ENCODE results near the gene HSPB8. TPM values are rescaled to one million over a fixed set of nuclear protein-coding genes. Genes with fewer than 3 reads are reported as not detected.
A peak's percentile ranks its signal among the peaks of the same experiment; 100 is the strongest.

Gene HSPB8
- total RNA-seq, 1 donor = 2.9 TPM

- Histone ChIP-seq H3K4me2 (ENCODE audit: insufficient read depth, low read length) (peak overlapping the region; percentile 67), H3K27ac (ENCODE audit: low read depth, low read length) (no peak overlapping the region)
- no peak for DNase-seq (ENCODE audit: insufficient read length, low spot score, missing footprints)
These were observed 24.3 kb upstream of the HSPB8 start for GRCh38 chr12:119154435-119154818.

DNA sequence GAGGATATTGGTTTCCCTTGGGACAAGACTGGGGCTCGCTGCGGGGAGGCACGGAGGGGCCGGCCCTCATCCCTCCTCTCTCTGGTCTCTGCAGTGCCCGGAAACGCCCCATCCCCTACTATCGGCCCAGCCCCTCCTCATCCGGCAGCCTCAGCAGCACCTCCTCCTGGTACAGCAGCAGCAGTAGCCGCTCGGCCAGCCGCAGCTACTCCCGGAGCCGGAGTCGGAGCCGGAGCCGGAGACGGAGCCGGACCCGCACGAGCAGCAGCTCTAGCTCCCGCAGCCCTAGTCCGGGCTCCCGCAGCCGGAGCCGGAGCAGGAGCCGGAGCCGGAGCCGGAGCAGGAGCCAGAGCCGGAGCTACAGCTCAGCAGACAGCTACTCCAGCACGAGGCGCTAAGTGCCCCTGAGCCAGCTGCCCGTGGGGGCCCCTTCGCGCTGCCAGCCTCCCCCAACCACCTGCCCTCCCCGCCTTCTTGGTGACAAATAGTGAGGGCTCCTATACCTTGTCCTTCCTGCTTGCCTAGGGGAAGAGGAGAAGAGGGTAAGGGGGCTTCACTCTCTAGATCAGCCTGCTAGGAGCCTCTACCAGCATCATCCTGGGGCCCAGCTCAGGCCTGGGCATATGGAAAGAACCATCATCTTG, 22.2 kb upstream of the HSPB8 start:
- Histone ChIP-seq H3K4me1 (ENCODE audit: insufficient read depth, low read length) (no peaks in the 10 kb centered on the region), H4K20me1 (ENCODE audit: insufficient read depth, low read length) (no peaks in the 10 kb centered on the region), H3K27ac (ENCODE audit: low read depth, low read length) (no peak overlapping the region), H3K79me2 (ENCODE audit: insufficient read depth, low read length) (no peaks in the 10 kb centered on the region), H3K27me3 (ENCODE audit: insufficient read depth, low read length) (no peaks in the 10 kb centered on the region), H3K36me3 (ENCODE audit: insufficient read depth, low read length) (no peaks in the 10 kb centered on the region), H3K9me3 (ENCODE audit: low read depth, low read length) (no peaks in the 10 kb centered on the region), H2AFZ (ENCODE audit: low read length) (no peak overlapping the region), H3K4me3 (ENCODE audit: insufficient read depth, low read length) (no peak overlapping the region), H3K4me2 (ENCODE audit: insufficient read depth, low read length) (no peak overlapping the region)
- no peak for DNase-seq (ENCODE audit: insufficient read length, low spot score, missing footprints)
- TF ChIP-seq CTCF (IDR thresholded peaks at IDR 0.05; ENCODE audit: extremely low read depth, low read depth, low read length) = no peak

More at GRCh38 chr12:119154435-119154818, 24.3 kb upstream of the HSPB8 start:
- TF ChIP-seq CTCF (IDR thresholded peaks at IDR 0.05; ENCODE audit: extremely low read depth, low read depth, low read length) = no peak
- H3K36me3 ChIP-seq (ENCODE audit: insufficient read depth, low read length) = no peaks in the 10 kb centered on the region
- no peaks in the 10 kb centered on the region for H4K20me1 ChIP-seq (ENCODE audit: insufficient read depth, low read length)
- H3K27me3 ChIP-seq (ENCODE audit: insufficient read depth, low read length) = no peaks in the 10 kb centered on the region
- H3K4me3 ChIP-seq (ENCODE audit: insufficient read depth, low read length) = no peak overlapping the region
- no peaks in the 10 kb centered on the region for H3K9me3 ChIP-seq (ENCODE audit: low read depth, low read length)
- no peaks in the 10 kb centered on the region for H3K4me1 ChIP-seq (ENCODE audit: insufficient read depth, low read length)
- no peaks in the 10 kb centered on the region for H3K79me2 ChIP-seq (ENCODE audit: insufficient read depth, low read length)
- peak overlapping the region; percentile 51 for H2AFZ ChIP-seq (ENCODE audit: low read length)

GRCh38 chr12:119157528-119157927, 21.2 kb upstream of the HSPB8 start:
- no peak overlapping the region for H3K27ac ChIP-seq (ENCODE audit: low read depth, low read length)
- H3K4me1 ChIP-seq (ENCODE audit: insufficient read depth, low read length) = no peaks in the 10 kb centered on the region
- no peaks in the 10 kb centered on the region for H3K36me3 ChIP-seq (ENCODE audit: insufficient read depth, low read length)
- no peaks in the 10 kb centered on the region for H3K9me3 ChIP-seq (ENCODE audit: low read depth, low read length)
- H3K79me2 ChIP-seq (ENCODE audit: insufficient read depth, low read length) = no peaks in the 10 kb centered on the region
- no peaks in the 10 kb centered on the region for H4K20me1 ChIP-seq (ENCODE audit: insufficient read depth, low read length)
- H3K4me2 ChIP-seq (ENCODE audit: insufficient read depth, low read length) = no peak overlapping the region
- no peak for TF ChIP-seq CTCF (IDR thresholded peaks at IDR 0.05; ENCODE audit: extremely low read depth, low read depth, low read length)
- H2AFZ ChIP-seq (ENCODE audit: low read length) = no peak overlapping the region
- DNase-seq (ENCODE audit: insufficient read length, low spot score, missing footprints) = no peak
- no peaks in the 10 kb centered on the region for H3K27me3 ChIP-seq (ENCODE audit: insufficient read depth, low read length)
- no peak overlapping the region for H3K4me3 ChIP-seq (ENCODE audit: insufficient read depth, low read length)

DNA sequence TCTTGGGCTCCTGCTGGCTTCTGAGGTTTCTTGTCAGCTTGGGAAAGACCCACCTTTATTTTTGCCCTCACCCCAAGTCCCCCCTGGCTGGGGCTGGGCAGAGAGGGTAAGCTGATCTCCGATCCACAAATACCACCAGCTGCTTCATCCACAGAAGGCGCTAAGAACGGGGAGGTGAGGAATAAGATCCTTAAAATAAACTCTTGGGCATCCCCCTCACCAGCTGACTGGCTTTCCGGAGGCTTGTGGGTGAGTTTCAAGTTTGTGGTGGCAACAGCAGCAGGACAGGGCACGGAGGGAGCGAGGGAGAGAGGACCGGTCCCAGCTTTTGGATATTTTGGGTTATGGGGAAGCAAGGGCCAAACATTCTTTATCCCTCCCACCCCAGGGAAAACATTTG, 20.8 kb upstream of the HSPB8 start:
- H3K4me1 ChIP-seq (ENCODE audit: insufficient read depth, low read length) = no peaks in the 10 kb centered on the region
- no peaks in the 10 kb centered on the region for H3K36me3 ChIP-seq (ENCODE audit: insufficient read depth, low read length)
- H3K27ac ChIP-seq (ENCODE audit: low read depth, low read length) = no peak overlapping the region
- H2AFZ ChIP-seq (ENCODE audit: low read length) = no peak overlapping the region
- H4K20me1 ChIP-seq (ENCODE audit: insufficient read depth, low read length) = no peaks in the 10 kb centered on the region
- TF ChIP-seq CTCF (IDR thresholded peaks at IDR 0.05; ENCODE audit: extremely low read depth, low read depth, low read length) = no peak
- H3K27me3 ChIP-seq (ENCODE audit: insufficient read depth, low read length) = no peaks in the 10 kb centered on the region
- no peak for DNase-seq (ENCODE audit: insufficient read length, low spot score, missing footprints)
- H3K9me3 ChIP-seq (ENCODE audit: low read depth, low read length) = no peaks in the 10 kb centered on the region
- no peak overlapping the region for H3K4me3 ChIP-seq (ENCODE audit: insufficient read depth, low read length)
- H3K4me2 ChIP-seq (ENCODE audit: insufficient read depth, low read length) = no peak overlapping the region
- no peaks in the 10 kb centered on the region for H3K79me2 ChIP-seq (ENCODE audit: insufficient read depth, low read length)

Data from osteoblast (primary cell).